ENCODE measurements around the gene NAAA. TPM values are rescaled to one million over a fixed set of nuclear protein-coding genes. Genes with fewer than 3 reads are reported as not detected.
A peak's percentile ranks its signal among the peaks of the same experiment; 100 is the strongest.

The NAAA gene
- total and polyA plus RNA-seq, 2 of the 13 experiments (the other 11 are each of a cell fraction or from before 2014, with no cell fraction given), result 22.4 to 24.6 TPM

GRCh38 chr4:75907966-75908365 lies 32.8 kb downstream of the NAAA start:
- H2AFZ ChIP-seq (ENCODE audit: low read length), result no peak overlapping the region
- POLR2A ChIA-PET, result no interaction called here
- peaks cover 13% of the 10 kb centered on the region for H3K9me3 ChIP-seq (ENCODE audit: low read length)
- H3K4me3 ChIP-seq (replicated peaks in 1 of 3; ENCODE audit: insufficient read depth in 1 of 3, low read depth in 2 of 3, low read length in 3 of 3), result no peak overlapping the region
- TF ChIP-seq ZNF121 (CRISPR knock-in tag; IDR thresholded peaks at IDR 0.05) (peak; percentile 75), MYNN (CRISPR knock-in tag; IDR thresholded peaks at IDR 0.05; ENCODE audit: low read depth) (no peak), ZNF784 (CRISPR knock-in tag; IDR thresholded peaks at IDR 0.05; ENCODE audit: borderline replicate concordance) (no peak)
- no peaks in the 10 kb centered on the region for H3K27me3 ChIP-seq (ENCODE audit: control insufficient read depth in 1 of 2, insufficient read depth in 2 of 2, low read length in 2 of 2)
- no peaks in the 10 kb centered on the region for H3K4me1 ChIP-seq (ENCODE audit: insufficient read depth, low read length)
- H3K4me2 ChIP-seq (ENCODE audit: low read depth, low read length), result 0 out of 2 replicates have a peak overlapping the region, but pooled peaks have one; percentile 32
- FAIRE-seq, result no peak
- WGBS (ENCODE audit: low lambda C conversion rate), result 49% methylated on average over 3 of the region's 3 CpGs
- DNase-seq (ENCODE audit: low spot score), result no peak
- no peaks in the 10 kb centered on the region for H3K79me2 ChIP-seq (ENCODE audit: insufficient read depth, low read length)
- no TSS peak for BruUV-seq (replicated peaks)
- in situ Hi-C loops (cut with HindIII; ENCODE audit: extremely low pct_ligation_motif_present, low pct_unique_long_range_greater_than_20kb), result no loop called here
- no peak overlapping the region for H3K27ac ChIP-seq (ENCODE audit: extremely low read length, insufficient read depth, low read length)
- no peaks in the 10 kb centered on the region for H4K20me1 ChIP-seq (ENCODE audit: insufficient read depth, low read length)
- no peak for ATAC-seq
- CTCF ChIA-PET (ENCODE audit: low intra/inter-chr PET ratio, low total read pairs), result no interaction called here
- no peaks in the 10 kb centered on the region for H3K36me3 ChIP-seq (replicated peaks in 1 of 2; ENCODE audit: control insufficient read depth in 1 of 2, insufficient read depth in 2 of 2, low read length in 2 of 2)
- intact Hi-C loops (cut with micrococcal nuclease; ENCODE audit: unreplicated experiment), result no loop called here
- H3K9ac ChIP-seq (ENCODE audit: insufficient read depth, low read depth, low read length), result no peak overlapping the region

GRCh38 chr4:75904076-75904475 lies 36.7 kb downstream of the NAAA start:
- ATAC-seq (peak; percentile 36; the same call in 1 of the 3 replicates), FAIRE-seq (no peak), DNase-seq (ENCODE audit: low spot score) (no peak)
- Histone ChIP-seq H3K4me2 (ENCODE audit: low read depth, low read length) (no peak overlapping the region), H3K27ac (ENCODE audit: extremely low read length, insufficient read depth, low read length) (no peak overlapping the region), H3K79me2 (ENCODE audit: insufficient read depth, low read length) (no peaks in the 10 kb centered on the region), H3K36me3 (replicated peaks in 1 of 2; ENCODE audit: control insufficient read depth in 1 of 2, insufficient read depth in 2 of 2, low read length in 2 of 2) (no peaks in the 10 kb centered on the region), H3K9me3 (ENCODE audit: low read length) (no peaks in the 10 kb centered on the region), H3K4me3 (replicated peaks in 1 of 3; ENCODE audit: insufficient read depth in 1 of 3, low read depth in 2 of 3, low read length in 3 of 3) (no peak overlapping the region), H3K9ac (ENCODE audit: insufficient read depth, low read depth, low read length) (no peak overlapping the region), H4K20me1 (ENCODE audit: insufficient read depth, low read length) (no peaks in the 10 kb centered on the region), H3K4me1 (ENCODE audit: insufficient read depth, low read length) (no peaks in the 10 kb centered on the region), H2AFZ (ENCODE audit: low read length) (no peak overlapping the region), H3K27me3 (ENCODE audit: control insufficient read depth in 1 of 2, insufficient read depth in 2 of 2, low read length in 2 of 2) (no peaks in the 10 kb centered on the region)
- in situ Hi-C loops (cut with HindIII; ENCODE audit: extremely low pct_ligation_motif_present, low pct_unique_long_range_greater_than_20kb) (no loop called here), intact Hi-C loops (cut with micrococcal nuclease; ENCODE audit: unreplicated experiment) (no loop called here)
- CTCF ChIA-PET (ENCODE audit: low intra/inter-chr PET ratio, low total read pairs), result no interaction called here
- no TSS peak for BruUV-seq (replicated peaks)
- POLR2A ChIA-PET, result no interaction called here
- 24% methylated on average over 5 of the region's 5 CpGs for WGBS (ENCODE audit: low lambda C conversion rate)
- TF ChIP-seq CENPBD1 (CRISPR knock-in tag; IDR thresholded peaks at IDR 0.05; ENCODE audit: borderline replicate concordance, low read depth), result no peak
- no peak for TF ChIP-seq TOE1 (CRISPR knock-in tag; IDR thresholded peaks at IDR 0.05)
- TF ChIP-seq ZFYVE20 (CRISPR knock-in tag; IDR thresholded peaks at IDR 0.05; ENCODE audit: borderline replicate concordance, low read depth), result no peak
- TF ChIP-seq DNMT1 (CRISPR knock-in tag; IDR thresholded peaks at IDR 0.05), result no peak
- TF ChIP-seq ZNF883 (CRISPR knock-in tag; IDR thresholded peaks at IDR 0.05; ENCODE audit: not compliant biosample characterization), result no peak
- TF ChIP-seq AKAP8 (CRISPR knock-in tag; IDR thresholded peaks at IDR 0.05), result no peak
- no peak for TF ChIP-seq GPN1 (CRISPR knock-in tag; IDR thresholded peaks at IDR 0.05; ENCODE audit: borderline replicate concordance)
- TF ChIP-seq ZNF674 (CRISPR knock-in tag; IDR thresholded peaks at IDR 0.05; ENCODE audit: low read depth), result no peak
- no peak for TF ChIP-seq ZNF432 (CRISPR knock-in tag; IDR thresholded peaks at IDR 0.05; ENCODE audit: borderline replicate concordance)
- no peak for TF ChIP-seq NFKB2 (CRISPR knock-in tag; IDR thresholded peaks at IDR 0.05; ENCODE audit: borderline replicate concordance)

All from HepG2 (cell line).